HG02973 (cell line): ENCODE results near the gene ATOH7.
"Not testable (repeated sequence)": the region's sequence is repeated elsewhere in the genome, so short reads cannot be mapped to it uniquely, and the experiment has no call there.

Experiments used
- ATAC-seq: cut with Tn5 transposase; IDR thresholded peaks from one replicate; pipeline ENCODE4 v1.9.1; 2021; ENCODE audit warnings: moderate library complexity; ENCODE audit not compliant: unreplicated experiment

The ATOH7 gene

GRCh38 chr10:68231817-68232251 lies at the start of gene ATOH7:
ATOH7 (minus strand) TSS chr10:68232113; CDS start chr10:68231677, 436 bp downstream.
- no peak for ATAC-seq

- no peak for ATAC-seq
Measured at GRCh38 chr10:68280758-68281157, 48.8 kb upstream of the ATOH7 start.

- not testable (repeated sequence) for ATAC-seq
Measured at GRCh38 chr10:68278906-68279753, 47.2 kb upstream of the ATOH7 start.

GRCh38 chr10:68277814-68278213 lies 45.9 kb upstream of the ATOH7 start:
- not testable (repeated sequence) for ATAC-seq

GRCh38 chr10:68276224-68276623 lies 44.3 kb upstream of the ATOH7 start:
- no peak for ATAC-seq

- ATAC-seq: no peak
Measured at GRCh38 chr10:68275600-68276126, 43.8 kb upstream of the ATOH7 start.

GRCh38 chr10:68272833-68273232 lies 40.9 kb upstream of the ATOH7 start:
- ATAC-seq: no peak

GRCh38 chr10:68271196-68271882 lies 39.4 kb upstream of the ATOH7 start:
- ATAC-seq: no peak

- no peak for ATAC-seq
Measured at GRCh38 chr10:68269562-68270290, 37.8 kb upstream of the ATOH7 start.

- no peak for ATAC-seq
Measured at GRCh38 chr10:68261132-68261856, 29.4 kb upstream of the ATOH7 start.

- no peak for ATAC-seq
Measured at GRCh38 chr10:68253346-68253745, 21.4 kb upstream of the ATOH7 start.

GRCh38 chr10:68251625-68252495 lies 19.9 kb upstream of the ATOH7 start:
- no peak for ATAC-seq

- ATAC-seq: no peak
Measured at GRCh38 chr10:68251151-68251550, 19.2 kb upstream of the ATOH7 start.

- ATAC-seq: no peak
Measured at GRCh38 chr10:68249297-68249696, 17.4 kb upstream of the ATOH7 start.

- no peak for ATAC-seq
Measured at GRCh38 chr10:68247931-68248330, 16.0 kb upstream of the ATOH7 start.

- ATAC-seq: not testable (repeated sequence)
Measured at GRCh38 chr10:68246397-68246796, 14.5 kb upstream of the ATOH7 start.

GRCh38 chr10:68242051-68242450 lies 10.1 kb upstream of the ATOH7 start:
- no peak for ATAC-seq

- no peak for ATAC-seq
Measured at GRCh38 chr10:68239596-68240150, 7.8 kb upstream of the ATOH7 start.

GRCh38 chr10:68239069-68239468 lies 7.2 kb upstream of the ATOH7 start:
- ATAC-seq: no peak
